HEK293 (cell line): ENCODE results near the gene PTPRK.

ENCODE experiments used
- CTCF ChIA-PET: fragments of 350-600 bp; formaldehyde crosslinking; extraction: SDS; loops from one replicate; lab custom pipeline; 2021; ENCODE audit warnings: antibody characterized with exemption; lab: Yijun Ruan, JAX
- POLR2A ChIA-PET: fragments of 300-600 bp; formaldehyde crosslinking; extraction: SDS; loops from one replicate; lab custom pipeline; 2020; ENCODE audit warnings: antibody characterized with exemption, inconsistent platforms; lab: Yijun Ruan, JAX
- H3K27ac ChIP-seq: fragments of 200-500 bp; sonication (Bioruptor generic); 2 replicates; pipeline ENCODE4 v1.5.1; 2014; ENCODE audit warnings: low read depth, low read length, control low read depth, inconsistent platforms; ENCODE audit errors: extremely low read depth
- H3K36me3 ChIP-seq, 2 experiments: fragments of 200-500 bp in 1 of 2; sonication (Bioruptor generic) in 1 of 2; 1 replicate in 1 of 2; 2 replicates in 1 of 2; pipeline ENCODE4 v1.5.1; 2014 to 2017; ENCODE audit warnings: inconsistent platforms in 2 of 2, low read length in 2 of 2; ENCODE audit not compliant: control insufficient read depth in 2 of 2, insufficient read depth in 1 of 2
- H3K4me1 ChIP-seq: fragments of 200-500 bp; sonication (Bioruptor generic); 2 replicates; pipeline ENCODE4 v1.5.1; 2014; ENCODE audit warnings: mild to moderate bottlenecking, low read length, inconsistent platforms; ENCODE audit not compliant: control insufficient read depth, insufficient read depth
- H3K4me3 ChIP-seq: 2 replicates; pipeline ENCODE4 v1.5.1; 2011; ENCODE audit warnings: low read depth, mild to moderate bottlenecking, control low read depth, low read length, moderate library complexity
- H3K9me3 ChIP-seq: fragments of 200-500 bp; sonication (Bioruptor generic); 2 replicates; pipeline ENCODE4 v1.5.1; 2014; ENCODE audit warnings: low read depth, low read length, inconsistent platforms; ENCODE audit not compliant: control insufficient read depth, insufficient read depth
- BCL11A ChIP-seq: fragments of 450-650 bp; formaldehyde crosslinking; IDR thresholded peaks from 2 replicates; pipeline ENCODE4 v1.5.1; 2016; ENCODE audit warnings: low read depth, missing biosample characterization, missing genetic modification characterization
- BCL11B ChIP-seq: fragments of 450-650 bp; formaldehyde crosslinking; IDR thresholded peaks from 2 replicates; pipeline ENCODE4 v1.5.1; 2016; ENCODE audit warnings: low read depth, missing biosample characterization, missing genetic modification characterization
- GLIS1 ChIP-seq: fragments of 450-650 bp; formaldehyde crosslinking; IDR thresholded peaks from 2 replicates; pipeline ENCODE4 v1.5.1; 2016; ENCODE audit warnings: missing biosample characterization, missing genetic modification characterization
- OVOL3 ChIP-seq: fragments of 450-650 bp; formaldehyde crosslinking; IDR thresholded peaks from 2 replicates; pipeline ENCODE4 v1.5.1; 2016; ENCODE audit warnings: missing biosample characterization, missing genetic modification characterization
- SP3 ChIP-seq: fragments of 450-650 bp; formaldehyde crosslinking; IDR thresholded peaks from 2 replicates; pipeline ENCODE4 v1.5.1; 2016; ENCODE audit warnings: missing biosample characterization, missing genetic modification characterization
- ZFP37 ChIP-seq: fragments of 450-650 bp; formaldehyde crosslinking; IDR thresholded peaks from 2 replicates; pipeline ENCODE4 v1.5.1; 2016; ENCODE audit warnings: missing biosample characterization, missing genetic modification characterization
- ZNF184 ChIP-seq: fragments of 450-650 bp; IDR thresholded peaks from 2 replicates; pipeline ENCODE4 v1.5.1; 2018; ENCODE audit warnings: missing biosample characterization, mild to moderate bottlenecking, missing genetic modification characterization
- ZNF2 ChIP-seq: fragments of 450-650 bp; formaldehyde crosslinking; IDR thresholded peaks from 2 replicates; pipeline ENCODE4 v1.5.1; 2016; ENCODE audit warnings: missing biosample characterization, missing genetic modification characterization
- ZNF223 ChIP-seq: fragments of 450-650 bp; formaldehyde crosslinking; IDR thresholded peaks from 2 replicates; pipeline ENCODE4 v1.5.1; 2016; ENCODE audit warnings: missing biosample characterization, missing genetic modification characterization
- ZNF335 ChIP-seq: fragments of 450-650 bp; formaldehyde crosslinking; conservative IDR thresholded peaks from 2 replicates; pipeline ENCODE4 v1.5.1; 2016; ENCODE audit warnings: missing biosample characterization, missing genetic modification characterization
- ZNF350 ChIP-seq: fragments of 450-650 bp; formaldehyde crosslinking; IDR thresholded peaks from 2 replicates; pipeline ENCODE4 v1.5.0; 2017; ENCODE audit warnings: missing biosample characterization, mild to moderate bottlenecking, missing genetic modification characterization
- ZNF585B ChIP-seq: fragments of 450-650 bp; formaldehyde crosslinking; IDR thresholded peaks from 2 replicates; pipeline ENCODE4 v1.5.1; 2016; ENCODE audit warnings: missing biosample characterization, missing genetic modification characterization
- ZSCAN23 ChIP-seq: fragments of 450-650 bp; formaldehyde crosslinking; IDR thresholded peaks from 2 replicates; pipeline ENCODE4 v1.5.1; 2016; ENCODE audit warnings: missing biosample characterization, missing genetic modification characterization
- ZSCAN30 ChIP-seq: fragments of 450-650 bp; IDR thresholded peaks from 2 replicates; pipeline ENCODE4 v1.5.1; 2018; ENCODE audit warnings: missing biosample characterization, mild to moderate bottlenecking, missing genetic modification characterization, moderate library complexity
- TF ChIP-seq, protein P1 (sequence below): fragments of 450-650 bp; formaldehyde crosslinking; IDR thresholded peaks from 2 replicates; pipeline ENCODE4 v1.5.1; 2016; ENCODE audit warnings: missing biosample characterization, missing genetic modification characterization
- TF ChIP-seq, protein P2 (sequence below): fragments of 450-650 bp; formaldehyde crosslinking; IDR thresholded peaks from 2 replicates; pipeline ENCODE4 v1.5.1; 2016; ENCODE audit warnings: missing biosample characterization, missing genetic modification characterization, borderline replicate concordance
- TF ChIP-seq, protein P3 (sequence below): fragments of 450-650 bp; formaldehyde crosslinking; IDR thresholded peaks from 2 replicates; pipeline ENCODE4 v1.5.1; 2016; ENCODE audit warnings: missing biosample characterization, missing genetic modification characterization
- TF ChIP-seq, protein P4 (sequence below): sonication (generic); formaldehyde crosslinking; IDR thresholded peaks from 2 replicates; pipeline ENCODE4 v1.8.1; 2022; ENCODE audit warnings: mild to moderate bottlenecking, moderate library complexity, missing genetic modification reagents

Gene PTPRK

DNA sequence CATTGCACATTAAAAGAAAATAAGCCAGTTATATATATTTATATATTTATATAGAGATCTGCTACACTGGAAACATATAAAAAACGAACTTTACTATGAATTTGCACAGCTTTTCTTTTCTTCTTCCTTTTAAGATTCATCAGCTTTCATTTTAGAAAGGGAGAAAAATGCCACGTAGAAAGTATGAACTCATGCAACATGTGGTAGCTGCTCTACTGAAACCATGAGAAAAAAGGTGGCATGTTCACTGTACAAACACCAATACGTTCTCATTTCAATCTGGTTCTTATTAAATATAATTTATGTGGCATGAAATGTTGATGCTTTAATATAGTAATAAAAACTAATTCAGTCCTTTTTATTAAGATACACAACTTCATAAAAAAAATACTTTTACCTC lies 550.7 kb downstream of the PTPRK start:
- no peak for TF ChIP-seq ZNF350 (tag by site-specific recombination)
- no peak overlapping the region for H3K4me3 ChIP-seq
- no peak overlapping the region for H3K27ac ChIP-seq
- no peaks in the 10 kb centered on the region for H3K9me3 ChIP-seq
- H3K4me1 ChIP-seq = no peaks in the 10 kb centered on the region
- CTCF ChIA-PET = no interaction called here
- H3K36me3 ChIP-seq = peaks cover 0 to 2% of the 10 kb centered on the region in 2 experiments; a peak in 2 of 3 replicates
- POLR2A ChIA-PET = no interaction called here

DNA sequence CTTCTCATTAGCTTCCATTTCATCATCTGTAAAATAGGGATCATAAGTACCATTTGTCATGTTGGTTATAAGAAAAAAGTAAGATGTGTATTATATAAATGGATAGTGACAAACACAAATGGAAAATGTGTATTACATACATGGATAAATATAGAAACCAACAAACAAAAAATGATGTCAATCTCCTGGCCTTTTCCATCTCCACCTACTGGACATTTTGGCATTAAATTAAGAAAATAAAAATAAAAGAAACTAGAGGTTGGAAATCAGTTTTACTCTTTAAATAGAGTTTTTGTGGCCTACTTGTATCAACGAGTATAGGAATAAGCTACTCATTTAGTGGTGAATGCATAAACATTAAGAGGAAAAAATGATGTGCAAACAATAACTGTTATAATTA lies 552.0 kb downstream of the PTPRK start:
- ChIA-PET CTCF (interaction anchor here (0.7 kb wide), 1 partner anchor 25 kb away, joined by 3 read pairs; no protein-coding TSS in a partner anchor), POLR2A (no interaction called here)
- Histone ChIP-seq H3K9me3 (no peaks in the 10 kb centered on the region), H3K4me3 (no peak overlapping the region), H3K27ac (no peak overlapping the region), H3K4me1 (no peaks in the 10 kb centered on the region), H3K36me3 (peaks cover 0 to 2% of the 10 kb centered on the region in 2 experiments; a peak in 2 of 3 replicates)
- TF ChIP-seq, protein P1, sequence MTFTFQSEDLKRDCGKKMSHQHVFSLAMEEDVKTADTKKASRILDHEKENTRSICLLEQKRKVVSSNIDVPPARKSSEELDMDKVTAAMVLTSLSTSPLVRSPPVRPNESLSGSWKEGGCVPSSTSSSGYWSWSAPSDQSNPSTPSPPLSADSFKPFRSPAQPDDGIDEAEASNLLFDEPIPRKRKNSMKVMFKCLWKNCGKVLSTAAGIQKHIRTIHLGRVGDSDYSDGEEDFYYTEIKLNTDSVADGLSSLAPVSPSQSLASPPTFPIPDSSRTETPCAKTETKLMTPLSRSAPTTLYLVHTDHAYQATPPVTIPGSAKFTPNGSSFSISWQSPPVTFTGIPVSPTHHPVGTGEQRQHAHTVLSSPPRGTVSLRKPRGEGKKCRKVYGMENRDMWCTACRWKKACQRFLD (tag by site-specific recombination) = no peak
- TF ChIP-seq BCL11A (tag by site-specific recombination) = no peak
- no peak for TF ChIP-seq ZNF184
- no peak for TF ChIP-seq BCL11B (tag by site-specific recombination)
- no peak for TF ChIP-seq ZFP37 (tag by site-specific recombination)
- TF ChIP-seq, protein P2, sequence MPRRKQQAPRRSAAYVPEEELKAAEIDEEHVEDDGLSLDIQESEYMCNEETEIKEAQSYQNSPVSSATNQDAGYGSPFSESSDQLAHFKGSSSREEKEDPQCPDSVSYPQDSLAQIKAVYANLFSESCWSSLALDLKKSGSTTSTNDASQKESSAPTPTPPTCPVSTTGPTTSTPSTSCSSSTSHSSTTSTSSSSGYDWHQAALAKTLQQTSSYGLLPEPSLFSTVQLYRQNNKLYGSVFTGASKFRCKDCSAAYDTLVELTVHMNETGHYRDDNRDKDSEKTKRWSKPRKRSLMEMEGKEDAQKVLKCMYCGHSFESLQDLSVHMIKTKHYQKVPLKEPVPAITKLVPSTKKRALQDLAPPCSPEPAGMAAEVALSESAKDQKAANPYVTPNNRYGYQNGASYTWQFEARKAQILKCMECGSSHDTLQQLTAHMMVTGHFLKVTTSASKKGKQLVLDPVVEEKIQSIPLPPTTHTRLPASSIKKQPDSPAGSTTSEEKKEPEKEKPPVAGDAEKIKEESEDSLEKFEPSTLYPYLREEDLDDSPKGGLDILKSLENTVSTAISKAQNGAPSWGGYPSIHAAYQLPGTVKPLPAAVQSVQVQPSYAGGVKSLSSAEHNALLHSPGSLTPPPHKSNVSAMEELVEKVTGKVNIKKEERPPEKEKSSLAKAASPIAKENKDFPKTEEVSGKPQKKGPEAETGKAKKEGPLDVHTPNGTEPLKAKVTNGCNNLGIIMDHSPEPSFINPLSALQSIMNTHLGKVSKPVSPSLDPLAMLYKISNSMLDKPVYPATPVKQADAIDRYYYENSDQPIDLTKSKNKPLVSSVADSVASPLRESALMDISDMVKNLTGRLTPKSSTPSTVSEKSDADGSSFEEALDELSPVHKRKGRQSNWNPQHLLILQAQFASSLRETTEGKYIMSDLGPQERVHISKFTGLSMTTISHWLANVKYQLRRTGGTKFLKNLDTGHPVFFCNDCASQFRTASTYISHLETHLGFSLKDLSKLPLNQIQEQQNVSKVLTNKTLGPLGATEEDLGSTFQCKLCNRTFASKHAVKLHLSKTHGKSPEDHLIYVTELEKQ = no peak

DNA sequence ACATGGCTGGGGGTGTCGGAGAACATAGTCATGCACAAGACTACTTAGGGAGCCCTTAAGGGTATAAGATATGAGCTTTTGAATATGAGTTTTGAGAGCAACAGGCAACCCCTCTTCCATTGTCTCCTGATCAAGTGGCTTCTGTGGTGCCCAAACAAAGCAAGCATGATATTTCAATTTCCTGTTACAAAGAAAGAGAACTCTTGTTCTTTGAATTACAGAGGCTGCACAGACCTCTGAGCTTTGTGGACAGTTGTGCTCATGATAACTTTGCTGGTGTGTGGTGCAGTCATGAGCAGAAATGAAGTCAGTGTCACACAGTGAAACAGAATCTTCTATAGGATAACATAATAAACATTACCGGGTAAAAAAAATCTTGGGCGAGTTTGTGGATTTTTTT lies 552.7 kb downstream of the PTPRK start:
- no peaks in the 10 kb centered on the region for H3K4me1 ChIP-seq
- peaks cover 0 to 2% of the 10 kb centered on the region in 2 experiments; a peak in 1 of 3 replicates for H3K36me3 ChIP-seq
- CTCF ChIA-PET = interaction anchor here (0.5 to 0.7 kb wide), 2 partner anchors 26 to 48 kb away, joined by 3 read pairs; no protein-coding TSS in a partner anchor
- no peak overlapping the region for H3K27ac ChIP-seq
- H3K4me3 ChIP-seq = no peak overlapping the region
- H3K9me3 ChIP-seq = no peaks in the 10 kb centered on the region
- POLR2A ChIA-PET = no interaction called here
- TF ChIP-seq ZNF223 (no peak), ZSCAN23 (no peak), ZSCAN30 (tag by site-specific recombination) (no peak), ZNF2 (tag by site-specific recombination) (no peak), SP3 (tag by site-specific recombination) (no peak), ZNF585B (no peak), GLIS1 (tag by site-specific recombination) (no peak), ZNF335 (no peak), OVOL3 (tag by site-specific recombination) (no peak)
- TF ChIP-seq, protein P3, sequence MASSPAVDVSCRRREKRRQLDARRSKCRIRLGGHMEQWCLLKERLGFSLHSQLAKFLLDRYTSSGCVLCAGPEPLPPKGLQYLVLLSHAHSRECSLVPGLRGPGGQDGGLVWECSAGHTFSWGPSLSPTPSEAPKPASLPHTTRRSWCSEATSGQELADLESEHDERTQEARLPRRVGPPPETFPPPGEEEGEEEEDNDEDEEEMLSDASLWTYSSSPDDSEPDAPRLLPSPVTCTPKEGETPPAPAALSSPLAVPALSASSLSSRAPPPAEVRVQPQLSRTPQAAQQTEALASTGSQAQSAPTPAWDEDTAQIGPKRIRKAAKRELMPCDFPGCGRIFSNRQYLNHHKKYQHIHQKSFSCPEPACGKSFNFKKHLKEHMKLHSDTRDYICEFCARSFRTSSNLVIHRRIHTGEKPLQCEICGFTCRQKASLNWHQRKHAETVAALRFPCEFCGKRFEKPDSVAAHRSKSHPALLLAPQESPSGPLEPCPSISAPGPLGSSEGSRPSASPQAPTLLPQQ (tag by site-specific recombination) = no peak
- TF ChIP-seq, protein P4, sequence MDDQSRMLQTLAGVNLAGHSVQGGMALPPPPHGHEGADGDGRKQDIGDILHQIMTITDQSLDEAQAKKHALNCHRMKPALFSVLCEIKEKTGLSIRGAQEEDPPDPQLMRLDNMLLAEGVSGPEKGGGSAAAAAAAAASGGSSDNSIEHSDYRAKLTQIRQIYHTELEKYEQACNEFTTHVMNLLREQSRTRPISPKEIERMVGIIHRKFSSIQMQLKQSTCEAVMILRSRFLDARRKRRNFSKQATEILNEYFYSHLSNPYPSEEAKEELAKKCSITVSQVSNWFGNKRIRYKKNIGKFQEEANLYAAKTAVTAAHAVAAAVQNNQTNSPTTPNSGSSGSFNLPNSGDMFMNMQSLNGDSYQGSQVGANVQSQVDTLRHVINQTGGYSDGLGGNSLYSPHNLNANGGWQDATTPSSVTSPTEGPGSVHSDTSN (CRISPR knock-in tag) = no peak
- TF ChIP-seq, protein P2 = no peak
